ENCODE data around the gene CCDC30. TPM values are rescaled to one million over a fixed set of nuclear protein-coding genes. Genes with fewer than 3 reads are reported as not detected.
"Not testable (repeated sequence)": the region's sequence is repeated elsewhere in the genome, so short reads cannot be mapped to it uniquely, and the experiment has no call there.

Gene CCDC30
- total RNA-seq, 1 donor from 2014 or later = 2.0 TPM

DNA sequence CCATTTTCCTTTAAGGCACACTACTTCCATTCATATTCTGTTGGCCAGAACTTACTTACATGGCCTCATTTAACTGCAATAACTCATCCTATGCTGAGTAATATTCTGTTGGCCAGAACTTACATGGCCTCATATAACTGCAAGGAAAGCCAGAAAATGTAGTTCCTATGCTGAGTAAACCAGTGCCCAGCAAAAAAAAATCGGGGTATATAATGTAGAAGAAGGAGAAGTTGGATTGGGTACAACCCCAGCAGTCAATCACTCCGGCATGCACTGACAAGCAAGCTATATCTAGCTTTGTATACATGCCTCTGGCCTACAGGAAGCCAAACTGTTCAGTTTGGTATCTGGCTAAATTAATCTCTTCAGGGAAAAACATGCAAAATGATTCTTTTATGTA is 155.8 kb downstream of the CCDC30 start:
- no peak overlapping the region for H2AFZ ChIP-seq (replicated peaks)
- H3K4me1 ChIP-seq = no peaks in the 10 kb centered on the region
- H3K36me3 ChIP-seq = no peaks in the 10 kb centered on the region
- H3K27me3 ChIP-seq = no peaks in the 10 kb centered on the region
- H4K20me1 ChIP-seq (ENCODE audit: low read depth) = no peaks in the 10 kb centered on the region
- H3K9me3 Mint-ChIP-seq = no peaks in the 10 kb centered on the region
- no peak overlapping the region for H3K4me3 Mint-ChIP-seq
- H3K36me3 Mint-ChIP-seq = no peaks in the 10 kb centered on the region
- no peak overlapping the region for H3K27ac ChIP-seq
- no peak overlapping the region for H3K4me2 ChIP-seq
- H3K9ac ChIP-seq = no peak overlapping the region
- H3K79me2 ChIP-seq (ENCODE audit: low read depth) = no peaks in the 10 kb centered on the region
- TF ChIP-seq, protein P1, sequence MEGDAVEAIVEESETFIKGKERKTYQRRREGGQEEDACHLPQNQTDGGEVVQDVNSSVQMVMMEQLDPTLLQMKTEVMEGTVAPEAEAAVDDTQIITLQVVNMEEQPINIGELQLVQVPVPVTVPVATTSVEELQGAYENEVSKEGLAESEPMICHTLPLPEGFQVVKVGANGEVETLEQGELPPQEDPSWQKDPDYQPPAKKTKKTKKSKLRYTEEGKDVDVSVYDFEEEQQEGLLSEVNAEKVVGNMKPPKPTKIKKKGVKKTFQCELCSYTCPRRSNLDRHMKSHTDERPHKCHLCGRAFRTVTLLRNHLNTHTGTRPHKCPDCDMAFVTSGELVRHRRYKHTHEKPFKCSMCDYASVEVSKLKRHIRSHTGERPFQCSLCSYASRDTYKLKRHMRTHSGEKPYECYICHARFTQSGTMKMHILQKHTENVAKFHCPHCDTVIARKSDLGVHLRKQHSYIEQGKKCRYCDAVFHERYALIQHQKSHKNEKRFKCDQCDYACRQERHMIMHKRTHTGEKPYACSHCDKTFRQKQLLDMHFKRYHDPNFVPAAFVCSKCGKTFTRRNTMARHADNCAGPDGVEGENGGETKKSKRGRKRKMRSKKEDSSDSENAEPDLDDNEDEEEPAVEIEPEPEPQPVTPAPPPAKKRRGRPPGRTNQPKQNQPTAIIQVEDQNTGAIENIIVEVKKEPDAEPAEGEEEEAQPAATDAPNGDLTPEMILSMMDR (IDR thresholded peaks at IDR 0.05) = no peak
- TF ChIP-seq EZH2phosphoT487 (IDR thresholded peaks at IDR 0.05) = no peak
- TF ChIP-seq EZH2 (IDR thresholded peaks at IDR 0.05) = no peak
- H3K9me3 ChIP-seq (ENCODE audit: low read depth) = no peaks in the 10 kb centered on the region
- H3K27ac Mint-ChIP-seq = no peak overlapping the region
- DNase-seq (ENCODE audit: low spot score) = no peak
- no peaks in the 10 kb centered on the region for H3K4me1 Mint-ChIP-seq
- no peaks in the 10 kb centered on the region for H3K27me3 Mint-ChIP-seq (ENCODE audit: insufficient read depth, low read depth)
- no peaks in the 10 kb centered on the region for H3F3A ChIP-seq (ENCODE audit: low read depth)
- no peak overlapping the region for H3K4me3 ChIP-seq

DNA sequence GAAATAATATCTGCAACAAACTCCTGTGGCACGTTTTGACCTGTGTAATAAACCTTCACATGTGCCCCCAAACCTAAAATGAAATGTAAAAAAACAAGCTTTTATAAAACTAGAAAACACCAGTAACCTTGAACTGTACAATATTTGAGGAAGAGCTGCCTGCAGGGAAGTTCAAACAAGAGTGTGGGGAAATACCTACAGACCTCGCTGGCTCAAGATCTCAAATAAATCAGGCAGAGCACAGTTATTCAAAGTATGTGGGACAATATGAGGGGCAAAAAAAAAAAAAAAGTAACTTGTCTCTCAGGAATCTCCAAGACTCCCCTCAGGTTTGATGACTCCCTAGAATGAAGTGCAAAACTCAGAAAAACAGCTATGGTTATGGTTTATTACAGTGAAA is 157.2 kb downstream of the CCDC30 start:
- DNase-seq (ENCODE audit: low spot score) = no peak
- no peak for TF ChIP-seq EZH2 (IDR thresholded peaks at IDR 0.05)
- TF ChIP-seq EZH2phosphoT487 (IDR thresholded peaks at IDR 0.05) = no peak
- TF ChIP-seq, protein P1 (IDR thresholded peaks at IDR 0.05) = no peak
- no peak overlapping the region for H3K27ac Mint-ChIP-seq
- Histone ChIP-seq H3K36me3 (peaks cover 5% of the 10 kb centered on the region), H3K4me3 (no peak overlapping the region), H3K9me3 (ENCODE audit: low read depth) (no peaks in the 10 kb centered on the region), H3K27ac (no peak overlapping the region), H4K20me1 (ENCODE audit: low read depth) (no peaks in the 10 kb centered on the region), H3K79me2 (ENCODE audit: low read depth) (no peaks in the 10 kb centered on the region), H3K4me1 (no peaks in the 10 kb centered on the region), H3K4me2 (no peak overlapping the region), H3K27me3 (no peaks in the 10 kb centered on the region), H3F3A (ENCODE audit: low read depth) (no peaks in the 10 kb centered on the region), H3K9ac (no peak overlapping the region), H2AFZ (replicated peaks) (no peak overlapping the region)
- H3K4me1 Mint-ChIP-seq = no peaks in the 10 kb centered on the region
- no peaks in the 10 kb centered on the region for H3K27me3 Mint-ChIP-seq (ENCODE audit: insufficient read depth, low read depth)
- no peak overlapping the region for H3K4me3 Mint-ChIP-seq
- H3K36me3 Mint-ChIP-seq = no peaks in the 10 kb centered on the region
- no peaks in the 10 kb centered on the region for H3K9me3 Mint-ChIP-seq

DNA sequence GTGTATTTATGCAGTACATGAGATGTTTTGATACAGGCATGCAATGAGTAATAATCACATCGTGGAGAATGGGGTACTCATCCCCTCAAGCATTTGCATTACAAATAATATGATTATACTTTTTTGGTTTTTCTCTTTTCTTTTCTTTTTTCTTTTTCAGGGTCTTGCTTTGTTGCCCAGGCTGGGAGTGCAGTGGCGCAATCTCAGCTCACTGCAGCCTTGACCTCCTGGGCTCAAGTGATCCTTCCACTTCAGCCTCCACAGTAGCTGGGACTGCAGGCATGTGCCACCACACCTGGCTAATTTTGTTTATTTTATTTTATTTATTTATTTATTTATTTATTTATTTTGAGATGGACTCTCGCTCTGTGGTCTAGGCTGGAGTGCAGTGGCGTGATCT is 158.1 kb downstream of the CCDC30 start:
- not testable (repeated sequence) for H4K20me1 ChIP-seq (ENCODE audit: low read depth); H3K4me3 Mint-ChIP-seq; H3K9me3 Mint-ChIP-seq; H3K27me3 ChIP-seq; H3K4me2 ChIP-seq; H3K9me3 ChIP-seq (ENCODE audit: low read depth); H3K4me1 ChIP-seq; H2AFZ ChIP-seq (replicated peaks); H3K36me3 ChIP-seq; H3K27me3 Mint-ChIP-seq (ENCODE audit: insufficient read depth, low read depth); H3F3A ChIP-seq (ENCODE audit: low read depth); H3K27ac Mint-ChIP-seq; H3K79me2 ChIP-seq (ENCODE audit: low read depth); H3K4me3 ChIP-seq; H3K4me1 Mint-ChIP-seq; H3K9ac ChIP-seq; DNase-seq (ENCODE audit: low spot score); H3K36me3 Mint-ChIP-seq; H3K27ac ChIP-seq

DNA sequence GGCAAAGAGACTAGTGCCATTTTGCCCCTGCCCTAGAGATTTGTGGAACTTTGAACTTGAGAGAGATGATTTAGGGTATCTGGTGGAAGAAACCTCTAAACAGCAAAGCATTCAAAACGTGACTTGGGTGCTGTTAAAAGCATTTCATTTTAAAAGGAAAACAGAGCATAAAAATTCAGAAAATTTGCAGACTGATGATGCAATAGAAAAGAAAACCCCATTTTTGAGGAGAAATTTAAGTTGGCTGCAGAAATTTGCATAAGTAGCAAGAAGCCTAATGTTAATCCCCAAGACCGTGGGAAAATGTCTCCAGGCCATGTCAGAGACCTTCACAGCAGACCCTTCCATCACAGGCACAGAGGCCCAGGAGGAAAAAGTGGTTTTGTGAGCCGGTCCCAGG is 164.1 kb downstream of the CCDC30 start:
- not testable (repeated sequence) for H4K20me1 ChIP-seq (ENCODE audit: low read depth); H3K27me3 Mint-ChIP-seq (ENCODE audit: insufficient read depth, low read depth); H3K4me3 ChIP-seq; H3K4me1 Mint-ChIP-seq; H3K9ac ChIP-seq; H3K4me2 ChIP-seq; H3K27ac ChIP-seq; H3K4me1 ChIP-seq; H3K27ac Mint-ChIP-seq; H3F3A ChIP-seq (ENCODE audit: low read depth); H3K27me3 ChIP-seq; H3K9me3 ChIP-seq (ENCODE audit: low read depth); H3K9me3 Mint-ChIP-seq; H3K4me3 Mint-ChIP-seq; H2AFZ ChIP-seq (replicated peaks); DNase-seq (ENCODE audit: low spot score); H3K79me2 ChIP-seq (ENCODE audit: low read depth); H3K36me3 Mint-ChIP-seq; H3K36me3 ChIP-seq

All from neural progenitor cell (in vitro differentiated cells).